ENCODE measurements around the gene CAMK2D.

CAMK2D gene

DNA sequence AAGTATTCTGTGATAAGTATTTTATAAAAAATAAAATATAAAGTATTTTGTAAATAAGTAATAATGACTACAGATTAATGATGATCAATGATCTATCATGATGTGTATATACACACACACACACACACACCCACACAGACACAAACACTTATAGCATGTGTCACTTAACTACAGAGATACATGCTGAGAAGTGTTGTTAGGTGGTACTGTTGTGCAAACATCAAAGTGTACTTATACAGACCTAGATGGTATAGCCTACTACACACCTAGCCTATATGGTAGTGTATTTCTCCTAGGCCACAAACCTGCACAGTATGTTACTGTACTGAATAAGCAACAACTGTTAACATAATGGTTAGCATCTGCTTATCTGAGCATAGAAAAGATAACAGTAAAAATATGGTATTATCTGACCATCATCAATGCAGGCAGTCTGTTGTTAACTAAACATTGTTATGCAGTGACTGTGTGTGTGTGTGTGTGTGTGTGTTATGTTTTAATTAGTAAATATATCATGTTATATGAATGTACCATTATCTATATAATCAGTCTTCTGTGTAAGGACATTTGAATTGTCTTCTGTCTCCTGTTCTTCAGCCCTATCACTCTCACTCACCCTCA, 138.2 kb downstream of the CAMK2D start:
- CTCF ChIA-PET = no interaction called here
- no peak overlapping the region for H3K4me3 ChIP-seq (ENCODE audit: low read depth, low read length)
- TF ChIP-seq, protein P1, sequence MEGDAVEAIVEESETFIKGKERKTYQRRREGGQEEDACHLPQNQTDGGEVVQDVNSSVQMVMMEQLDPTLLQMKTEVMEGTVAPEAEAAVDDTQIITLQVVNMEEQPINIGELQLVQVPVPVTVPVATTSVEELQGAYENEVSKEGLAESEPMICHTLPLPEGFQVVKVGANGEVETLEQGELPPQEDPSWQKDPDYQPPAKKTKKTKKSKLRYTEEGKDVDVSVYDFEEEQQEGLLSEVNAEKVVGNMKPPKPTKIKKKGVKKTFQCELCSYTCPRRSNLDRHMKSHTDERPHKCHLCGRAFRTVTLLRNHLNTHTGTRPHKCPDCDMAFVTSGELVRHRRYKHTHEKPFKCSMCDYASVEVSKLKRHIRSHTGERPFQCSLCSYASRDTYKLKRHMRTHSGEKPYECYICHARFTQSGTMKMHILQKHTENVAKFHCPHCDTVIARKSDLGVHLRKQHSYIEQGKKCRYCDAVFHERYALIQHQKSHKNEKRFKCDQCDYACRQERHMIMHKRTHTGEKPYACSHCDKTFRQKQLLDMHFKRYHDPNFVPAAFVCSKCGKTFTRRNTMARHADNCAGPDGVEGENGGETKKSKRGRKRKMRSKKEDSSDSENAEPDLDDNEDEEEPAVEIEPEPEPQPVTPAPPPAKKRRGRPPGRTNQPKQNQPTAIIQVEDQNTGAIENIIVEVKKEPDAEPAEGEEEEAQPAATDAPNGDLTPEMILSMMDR (IDR thresholded peaks at IDR 0.05; ENCODE audit: insufficient read depth, low read length, missing control alignments) = no peak
- POLR2A ChIA-PET = no interaction called here
- no peak for DNase-seq (ENCODE audit: low read depth, low spot score)

DNA sequence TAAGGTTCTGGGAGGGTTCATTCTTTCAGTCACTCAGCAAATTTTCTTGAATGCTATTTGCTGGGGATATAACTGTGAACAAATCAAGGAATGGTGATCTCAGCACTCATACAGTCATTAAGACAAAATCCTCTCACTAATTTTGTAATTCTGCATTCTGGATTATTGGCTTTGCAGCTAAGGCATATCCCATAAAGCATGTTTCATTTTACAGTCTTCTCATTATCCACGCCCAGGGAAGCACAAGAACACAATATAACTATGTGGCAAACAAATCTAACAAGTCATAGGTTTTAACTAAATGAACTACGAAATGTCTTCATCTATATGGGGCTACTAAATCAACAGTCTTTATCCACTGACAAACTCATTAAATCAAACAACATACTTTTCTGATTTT, 139.9 kb downstream of the CAMK2D start:
- H3K4me3 ChIP-seq (ENCODE audit: low read depth, low read length) = no peak overlapping the region
- CTCF ChIA-PET = interaction anchor here (0.8 kb wide), 1 partner anchor 14 kb away, joined by 3 read pairs; no protein-coding TSS in a partner anchor
- POLR2A ChIA-PET = no interaction called here
- TF ChIP-seq, protein P1 (IDR thresholded peaks at IDR 0.05; ENCODE audit: insufficient read depth, low read length, missing control alignments) = no peak
- no peak for DNase-seq (ENCODE audit: low read depth, low spot score)

DNA sequence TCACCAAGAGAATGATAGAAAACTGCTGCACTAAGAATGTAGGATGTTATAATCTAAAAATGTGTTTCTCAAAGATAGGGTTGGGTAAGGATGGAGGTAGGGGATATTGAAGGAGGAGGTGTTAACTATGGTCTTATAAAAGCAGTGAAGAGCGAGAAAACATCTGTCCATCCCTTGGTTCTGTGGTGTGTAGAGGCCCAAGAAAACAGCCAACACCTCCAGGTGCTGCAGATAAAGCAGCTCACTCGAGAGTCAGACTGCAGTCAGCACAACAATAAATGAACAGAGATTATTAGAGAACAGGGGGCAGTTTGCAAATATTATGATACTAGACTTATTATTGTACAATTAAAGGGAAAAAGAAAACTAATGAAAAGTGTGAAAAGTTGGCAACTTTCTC, 141.5 kb downstream of the CAMK2D start:
- ChIA-PET POLR2A (no interaction called here), CTCF (no interaction called here)
- TF ChIP-seq, protein P1 (IDR thresholded peaks at IDR 0.05; ENCODE audit: insufficient read depth, low read length, missing control alignments) = no peak
- no peak overlapping the region for H3K4me3 ChIP-seq (ENCODE audit: low read depth, low read length)
- no peak for DNase-seq (ENCODE audit: low read depth, low spot score)

DNA sequence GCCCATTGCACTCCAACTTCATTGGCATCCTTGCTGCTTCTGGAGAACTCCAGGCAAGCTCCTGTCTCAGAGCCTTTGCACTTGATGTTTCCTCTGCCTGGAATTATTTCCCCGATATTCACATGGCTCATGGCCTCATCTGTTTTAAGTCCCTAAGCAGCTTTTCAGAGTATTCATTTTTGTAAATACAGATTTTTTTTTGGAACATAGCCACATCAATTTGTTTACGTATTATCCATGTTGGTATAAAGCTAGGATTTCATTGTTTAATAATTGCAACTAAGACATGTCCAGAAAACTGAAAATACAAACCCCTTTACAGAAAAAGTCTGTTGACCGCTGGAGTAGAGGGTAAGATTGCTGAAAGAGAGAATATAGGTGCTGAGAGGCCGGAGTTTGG, 142.0 kb downstream of the CAMK2D start:
- no peak for DNase-seq (ENCODE audit: low read depth, low spot score)
- POLR2A ChIA-PET = no interaction called here
- TF ChIP-seq, protein P1 (IDR thresholded peaks at IDR 0.05; ENCODE audit: insufficient read depth, low read length, missing control alignments) = no peak
- CTCF ChIA-PET = no interaction called here
- no peak overlapping the region for H3K4me3 ChIP-seq (ENCODE audit: low read depth, low read length)

DNA sequence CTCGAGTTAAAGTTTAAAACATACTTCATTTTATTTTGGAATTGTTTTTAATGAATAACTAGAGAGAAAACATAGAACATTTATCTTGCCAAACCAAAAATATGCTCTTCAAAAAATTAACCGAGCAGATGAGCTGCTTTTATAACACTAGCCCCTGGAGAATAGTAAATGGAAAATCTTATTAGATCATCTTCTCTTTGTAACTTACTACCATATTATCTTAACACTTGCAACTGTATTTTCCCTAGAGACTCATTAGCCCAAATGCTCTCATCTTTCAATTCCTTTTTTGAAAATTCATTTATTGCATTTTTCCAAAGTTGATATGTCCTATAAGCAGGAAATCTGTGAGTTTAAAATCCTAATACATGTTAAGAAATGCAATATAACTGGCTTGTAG, 143.3 kb downstream of the CAMK2D start:
- POLR2A ChIA-PET = interaction anchor here (0.9 kb wide), 1 partner anchor 26 kb away, joined by 3 read pairs; no protein-coding TSS in a partner anchor
- CTCF ChIA-PET = interaction anchor here (1.4 kb wide), 1 partner anchor 71 kb away, joined by 3 read pairs; no protein-coding TSS in a partner anchor
- DNase-seq (ENCODE audit: low read depth, low spot score) = no peak
- no peak overlapping the region for H3K4me3 ChIP-seq (ENCODE audit: low read depth, low read length)
- TF ChIP-seq, protein P1 (IDR thresholded peaks at IDR 0.05; ENCODE audit: insufficient read depth, low read length, missing control alignments) = no peak

DNA sequence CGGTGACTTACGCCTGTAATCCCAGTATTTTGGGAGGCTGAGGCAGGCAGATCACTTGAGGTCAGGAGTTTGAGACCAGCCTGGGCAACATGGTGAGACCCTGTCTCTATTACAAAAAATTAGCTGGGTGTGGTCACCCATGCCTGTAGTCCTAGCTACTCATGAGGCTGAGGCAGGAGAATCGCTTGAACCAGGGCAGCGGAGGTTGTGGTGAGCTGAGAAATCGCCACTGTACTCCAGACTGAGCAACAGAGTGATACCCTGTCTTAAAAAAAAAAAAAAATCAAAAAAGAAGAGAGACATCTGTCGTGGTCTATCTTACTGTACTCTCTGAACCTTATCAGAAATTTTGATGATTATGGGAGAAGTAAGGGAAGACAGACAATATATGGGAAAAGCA, 144.3 kb downstream of the CAMK2D start:
- ChIA-PET CTCF (interaction anchor here (1.4 kb wide), 1 partner anchor 70 kb away, joined by 3 read pairs; no protein-coding TSS in a partner anchor), POLR2A (no interaction called here)

More for the DNA sequence above, 144.3 kb downstream of the CAMK2D start:
- TF ChIP-seq, protein P1 (IDR thresholded peaks at IDR 0.05; ENCODE audit: insufficient read depth, low read length, missing control alignments) = no peak
- DNase-seq (ENCODE audit: low read depth, low spot score) = no peak
- no peak overlapping the region for H3K4me3 ChIP-seq (ENCODE audit: low read depth, low read length)
